Heart right ventricle (tissue), 16 donors: ENCODE data around the gene CRTC1. TPM values are rescaled to one million over a fixed set of nuclear protein-coding genes. Genes with fewer than 3 reads are reported as not detected.

Experiments used
- ATAC-seq, 8 donors: fragments of 200-7000 bp; cut with Tn5 transposase; one replicate each; pipeline ENCODE4 v1.9.1; 2020; ENCODE audit warnings: mild to moderate bottlenecking in 8 of 8, moderate library complexity in 8 of 8, moderate number of reproducible peaks in 1 of 8
- DNase-seq, 2 donors: peaks; one replicate each; pipeline ENCODE4 v3.0.0-alpha.2; 2020
- H3K27ac ChIP-seq, 10 donors: fragments of 200-600 bp; sonication (generic) in 2 of 10; one replicate each; pipeline versions ENCODE4 v1.5.0 to v1.8.0; 2020 to 2022; ENCODE audit warnings: mild to moderate bottlenecking in 3 of 10
- H3K27me3 ChIP-seq, 7 donors: fragments of 200-600 bp; one replicate each; pipeline ENCODE4 v1.8.0; 2021 to 2022; ENCODE audit warnings: mild to moderate bottlenecking in 2 of 7
- H3K36me3 ChIP-seq, 9 donors: fragments of 200-600 bp; sonication (generic) in 1 of 9; one replicate each; pipeline versions ENCODE4 v1.5.0 to v1.8.0; 2020 to 2022; ENCODE audit warnings: mild to moderate bottlenecking in 2 of 9
- H3K4me1 ChIP-seq, 9 donors: fragments of 200-600 bp; sonication (generic) in 1 of 9; one replicate each; pipeline versions ENCODE4 v1.5.0 to v1.8.0; 2020 to 2022; ENCODE audit warnings: mild to moderate bottlenecking in 4 of 9
- H3K4me3 ChIP-seq, 10 donors: fragments of 200-600 bp; sonication (generic) in 2 of 10; one replicate each; pipeline versions ENCODE4 v1.5.0 to v1.8.0; 2020 to 2022; ENCODE audit warnings: mild to moderate bottlenecking in 7 of 10, moderate library complexity in 2 of 10
- H3K9me3 ChIP-seq, 11 donors: fragments of 200-600 bp in 10 of 11; sonication (generic) in 2 of 11; one replicate each; pipeline versions ENCODE4 v1.5.0 to v1.8.0; 2013 to 2022; ENCODE audit warnings: mild to moderate bottlenecking in 2 of 11, control low read depth in 1 of 11, moderate library complexity in 1 of 11
- CTCF ChIP-seq, 9 donors: fragments of 200-600 bp; sonication (generic) in 2 of 9; IDR thresholded peaks; one replicate each; pipeline versions ENCODE4 v1.5.0 to v1.8.0; 2021 to 2022; ENCODE audit warnings: antibody characterized with exemption in 9 of 9, mild to moderate bottlenecking in 5 of 9, moderate library complexity in 1 of 9
- WGBS, 2 donors: extraction: QIAGEN DNeasy Blood & Tissue Kit; methylation state at CpG; one replicate each; pipeline ENCODE4 v1.1.7; 2013; ENCODE audit warnings: inconsistent platforms in 1 of 2; 5-methylcytosine and 5-hydroxymethylcytosine counted together
- intact Hi-C, 10 donors: fragments of 100-400 bp; cut with DNase I; formaldehyde crosslinking; loops; one replicate each; pipeline versions ENCODE4 v1.11.1 to v1.14.2; 2022
- polyA plus RNA-seq, 2 donors: library from polyadenylated mRNA; stranded (reverse); fragments of 200-250 nt; gene quantifications; one replicate each; pipeline ENCODE4 v1.2.3, GENCODE V29; 2013
- total RNA-seq, 10 donors: library from RNA; stranded (reverse); fragmentation: NEBNext Ultra II Directional in 3 of 10; extraction: Animal tissue kit (Norgen Biotek cat#: 25700) in 3 of 10; gene quantifications; one replicate each; pipeline versions ENCODE4 v1.2.1 to v1.2.4, GENCODE V29; 2021 to 2023
- donor health status: Arrhythmogenic right ventricular cardiomyopathy.
- donor health status: ischemic (EF 13 %, LVEDD 7.1; RV severe dilation, severe dysfunction).
- donor health status: healthy with polysubstance abuse.
- donor health status: DM: no; HTN: yes; CAD: no.
- donor health status: DM: no; HTN: no; CAD: no.
- donor health status: ischemic (EF 25% LVEDD 6.9; RV normal size, moderate dysfunction).
- donor health status: ischemic (EF 25% LVEDD 5.7; RV mildly dilated, moderate dysfunction).
- donor health status: healthy.
- donor health status: DM: yes; HTN: yes; CAD: no.
- donor health status: Ischemic cardiomyopathy.
- donor health status: ischemic (EF 35%, LVEDD 5.7; RV mildly dilated, moderate dysfunction).
- donor health status: nonischemic (EF 11% LVEDD 7.7; RV severe dilation, severe dysfunction).
- donor health status: DM: yes; HTN: yes; CAD: no.
- donor health status: PGD.
- donor health status: ischemic (EF 29% LVEDD 5.4; RV normal size, mild dysfunction).
- donor health status: nonischemic (EF 23%, LVEDD 6.1; RV moderate dilation, normal function).

The CRTC1 gene
- total and polyA plus RNA-seq, 12 donors, result 3.2 to 11.8 (median 9.1) TPM

GRCh38 chr19:18754501-18754900, 71.0 kb downstream of the CRTC1 start:
- DNase-seq (no peak), ATAC-seq (no peak)
- no peaks in the 10 kb centered on the region for H3K9me3 ChIP-seq
- no peaks in the 10 kb centered on the region for H3K4me1 ChIP-seq
- intact Hi-C loops, result no loop called here
- TF ChIP-seq CTCF (IDR thresholded peaks at IDR 0.05), result no peak
- WGBS, 2 donors, result 75 to 77% methylated on average over 4 of the region's 4 CpGs
- peaks cover 0 to 65% (median 3%) of the 10 kb centered on the region in 9 donors for H3K36me3 ChIP-seq
- H3K4me3 ChIP-seq, result no peak overlapping the region
- H3K27ac ChIP-seq, result no peak overlapping the region
- H3K27me3 ChIP-seq, result no peaks in the 10 kb centered on the region

- no peak for TF ChIP-seq CTCF (IDR thresholded peaks at IDR 0.05)
- no peak overlapping the region for H3K27ac ChIP-seq
- no peak overlapping the region for H3K4me3 ChIP-seq
- intact Hi-C loops, result no loop called here
- ATAC-seq (no peak), DNase-seq (no peak)
- peaks cover 0 to 6% (median 2%) of the 10 kb centered on the region in 9 donors for H3K4me1 ChIP-seq
- H3K27me3 ChIP-seq, result no peaks in the 10 kb centered on the region
- peaks cover 0 to 44% (median 3%) of the 10 kb centered on the region in 9 donors for H3K36me3 ChIP-seq
- H3K9me3 ChIP-seq, result no peaks in the 10 kb centered on the region
- WGBS, 2 donors, result 91 to 93% methylated on average over 16 of the region's 16 CpGs
These were observed 73.4 kb downstream of the CRTC1 start for GRCh38 chr19:18756896-18757295.

- peaks cover 0 to 22% (median 0%) of the 10 kb centered on the region in 9 donors for H3K36me3 ChIP-seq
- intact Hi-C loops, result no loop called here
These were observed 76.0 kb downstream of the CRTC1 start for GRCh38 chr19:18759304-18759994.

GRCh38 chr19:18759995-18760426, 76.5 kb downstream of the CRTC1 start:
- Histone ChIP-seq H3K27me3 (no peaks in the 10 kb centered on the region), H3K4me1 (peaks cover 8 to 20% (median 14%) of the 10 kb centered on the region in 9 donors), H3K9me3 (no peaks in the 10 kb centered on the region), H3K36me3 (peaks cover 0 to 21% (median 0%) of the 10 kb centered on the region in 9 donors), H3K27ac (no peak overlapping the region), H3K4me3 (no peak overlapping the region)
- WGBS, 2 donors, result 91 to 93% methylated on average over 22 of the region's 22 CpGs
- intact Hi-C loops, result no loop called here
- DNase-seq (no peak), ATAC-seq (no peak)
- no peak for TF ChIP-seq CTCF (IDR thresholded peaks at IDR 0.05)

More at GRCh38 chr19:18759304-18759994, 76.0 kb downstream of the CRTC1 start:
- whole genome bisulfite sequencing, 2 donors, result 87 to 89% methylated on average over 19 of the region's 19 CpGs
- Histone ChIP-seq H3K27ac (no peak overlapping the region), H3K9me3 (no peaks in the 10 kb centered on the region), H3K4me1 (peaks cover 8 to 20% (median 14%) of the 10 kb centered on the region in 9 donors), H3K4me3 (no peak overlapping the region), H3K27me3 (no peaks in the 10 kb centered on the region)
- ATAC-seq (no peak), DNase-seq (no peak)
- no peak for TF ChIP-seq CTCF (IDR thresholded peaks at IDR 0.05)
